Lung (tissue), 12 donors: ENCODE measurements around the gene TMEM63C. TPM values are rescaled to one million over a fixed set of nuclear protein-coding genes. Genes with fewer than 3 reads are reported as not detected.

Experiments used
- ATAC-seq: fragments of 200-7000 bp; cut with Tn5 transposase; one replicate; pipeline ENCODE4 v1.9.1; 2020; ENCODE audit warnings: moderate number of reproducible peaks; ENCODE audit not compliant: insufficient read depth, low FRiP score
- DNase-seq, 3 donors: peaks; one replicate each; pipeline ENCODE4 v3.0.0-alpha.2; 2013 to 2017
- H3K27ac ChIP-seq, 2 donors: one replicate each; pipeline ENCODE4 v1.5.1; 2013; ENCODE audit warnings: mild to moderate bottlenecking in 2 of 2, moderate library complexity in 2 of 2, control low read depth in 1 of 2, inconsistent platforms in 1 of 2, low read depth in 1 of 2, low read length in 1 of 2
- H3K27me3 ChIP-seq, 3 donors: one replicate each; pipeline ENCODE4 v1.5.1; 2013; ENCODE audit warnings: low read length in 2 of 3; ENCODE audit not compliant: control insufficient read depth in 3 of 3, insufficient read depth in 3 of 3
- H3K36me3 ChIP-seq, 4 donors: one replicate each; pipeline ENCODE4 v1.5.1; 2013; ENCODE audit warnings: low read length in 4 of 4, mild to moderate bottlenecking in 1 of 4, moderate library complexity in 1 of 4; ENCODE audit not compliant: control insufficient read depth in 4 of 4, insufficient read depth in 4 of 4
- H3K4me1 ChIP-seq, 5 donors: one replicate each; pipeline ENCODE4 v1.5.1; 2013; ENCODE audit warnings: low read length in 5 of 5, mild to moderate bottlenecking in 2 of 5, moderate library complexity in 1 of 5; ENCODE audit not compliant: control insufficient read depth in 5 of 5, insufficient read depth in 5 of 5
- H3K4me3 ChIP-seq: one replicate; pipeline ENCODE4 v1.5.1; 2013; ENCODE audit warnings: mild to moderate bottlenecking, control low read depth, moderate library complexity
- H3K9ac ChIP-seq, 2 donors: one replicate each; pipeline ENCODE4 v1.5.1; 2013; ENCODE audit warnings: low read length in 2 of 2, control low read depth in 1 of 2; ENCODE audit not compliant: insufficient read depth in 1 of 2
- H3K9me3 ChIP-seq, 4 donors: one replicate each; pipeline ENCODE4 v1.5.1; 2013; ENCODE audit warnings: low read length in 3 of 4, mild to moderate bottlenecking in 1 of 4, moderate library complexity in 1 of 4; ENCODE audit not compliant: control insufficient read depth in 4 of 4, insufficient read depth in 3 of 4
- WGBS, 2 donors: extraction: QIAGEN DNeasy Blood & Tissue Kit; methylation state at CpG; one replicate each; pipeline ENCODE4 v1.1.7; 2013; 5-methylcytosine and 5-hydroxymethylcytosine counted together
- polyA plus RNA-seq, 2 donors: library from polyadenylated mRNA; stranded (reverse); fragments of 200-250 nt; gene quantifications; one replicate each; pipeline ENCODE4 v1.2.1, GENCODE V29; 2013
- total RNA-seq, 2 donors: library from RNA; depleted of rRNA in 1 of 2; stranded (reverse); fragments of >200 nt in 1 of 2; gene quantifications; one replicate each; pipeline ENCODE4 v1.2.1, GENCODE V29; 2014 to 2021
- TF ChIP-seq, protein P1 (sequence below): IDR thresholded peaks from 2 replicates; pipeline ENCODE4 v1.5.1; 2012; ENCODE audit warnings: mild to moderate bottlenecking; ENCODE audit errors: control extremely low read depth, extremely low read depth
- donor health status: control.
- donor health status: control.
- donor health status: Bipolar disorder and iron deficiency.
- donor health status: healthy.
- donor health status: DM: yes; HTN: yes; CAD: no.

Gene TMEM63C
- total and polyA plus RNA-seq, 4 donors: 0.20 to 1.2 (median 0.45) TPM

DNA sequence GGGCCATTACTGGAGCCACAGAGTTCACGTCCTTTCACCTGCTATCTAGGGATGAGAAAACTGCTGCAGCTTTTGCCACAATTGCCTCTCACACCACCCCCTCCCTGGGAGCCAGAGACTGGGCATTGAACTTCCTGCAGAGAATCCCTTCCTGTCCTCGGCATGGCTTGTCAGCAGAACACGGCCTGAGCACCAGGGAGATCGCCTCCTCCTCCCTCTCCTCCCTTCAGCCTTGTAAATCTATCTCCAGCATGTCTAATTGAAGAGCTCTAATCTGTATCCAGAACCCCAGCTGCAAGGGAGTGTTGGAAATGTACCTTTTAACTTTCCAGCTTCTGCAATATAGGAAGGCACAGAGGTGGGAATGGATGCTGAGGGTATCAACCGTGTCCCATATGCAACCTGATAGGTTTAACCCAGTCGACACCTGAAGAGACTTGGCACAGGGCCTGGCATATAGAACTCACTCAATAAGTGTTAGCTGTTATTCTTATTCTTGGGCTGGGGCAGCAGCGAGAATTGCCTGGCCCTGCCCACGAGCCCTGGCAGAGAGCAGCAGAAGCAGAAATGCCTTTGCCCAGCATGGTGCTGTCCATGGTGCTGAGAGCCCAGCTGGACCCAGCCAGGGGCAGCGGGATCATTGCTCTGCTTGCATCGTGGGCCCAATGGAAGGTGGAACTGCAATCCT lies 26.8 kb downstream of the TMEM63C start:
- Histone ChIP-seq H3K9me3 (no peaks in the 10 kb centered on the region), H3K4me3 (no peak overlapping the region), H3K9ac (no peak overlapping the region), H3K4me1 (peaks cover 0 to 4% (median 0%) of the 10 kb centered on the region in 5 donors), H3K36me3 (no peaks in the 10 kb centered on the region), H3K27me3 (no peaks in the 10 kb centered on the region), H3K27ac (no peak overlapping the region)
- ATAC-seq: peak; percentile 78
- TF ChIP-seq, protein P1, sequence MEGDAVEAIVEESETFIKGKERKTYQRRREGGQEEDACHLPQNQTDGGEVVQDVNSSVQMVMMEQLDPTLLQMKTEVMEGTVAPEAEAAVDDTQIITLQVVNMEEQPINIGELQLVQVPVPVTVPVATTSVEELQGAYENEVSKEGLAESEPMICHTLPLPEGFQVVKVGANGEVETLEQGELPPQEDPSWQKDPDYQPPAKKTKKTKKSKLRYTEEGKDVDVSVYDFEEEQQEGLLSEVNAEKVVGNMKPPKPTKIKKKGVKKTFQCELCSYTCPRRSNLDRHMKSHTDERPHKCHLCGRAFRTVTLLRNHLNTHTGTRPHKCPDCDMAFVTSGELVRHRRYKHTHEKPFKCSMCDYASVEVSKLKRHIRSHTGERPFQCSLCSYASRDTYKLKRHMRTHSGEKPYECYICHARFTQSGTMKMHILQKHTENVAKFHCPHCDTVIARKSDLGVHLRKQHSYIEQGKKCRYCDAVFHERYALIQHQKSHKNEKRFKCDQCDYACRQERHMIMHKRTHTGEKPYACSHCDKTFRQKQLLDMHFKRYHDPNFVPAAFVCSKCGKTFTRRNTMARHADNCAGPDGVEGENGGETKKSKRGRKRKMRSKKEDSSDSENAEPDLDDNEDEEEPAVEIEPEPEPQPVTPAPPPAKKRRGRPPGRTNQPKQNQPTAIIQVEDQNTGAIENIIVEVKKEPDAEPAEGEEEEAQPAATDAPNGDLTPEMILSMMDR: no peak
- 23 to 36% methylated on average over 10 of the region's 10 CpGs for WGBS, 2 donors
- DNase-seq: peak; percentile 79 to 85 (median 81)

DNA sequence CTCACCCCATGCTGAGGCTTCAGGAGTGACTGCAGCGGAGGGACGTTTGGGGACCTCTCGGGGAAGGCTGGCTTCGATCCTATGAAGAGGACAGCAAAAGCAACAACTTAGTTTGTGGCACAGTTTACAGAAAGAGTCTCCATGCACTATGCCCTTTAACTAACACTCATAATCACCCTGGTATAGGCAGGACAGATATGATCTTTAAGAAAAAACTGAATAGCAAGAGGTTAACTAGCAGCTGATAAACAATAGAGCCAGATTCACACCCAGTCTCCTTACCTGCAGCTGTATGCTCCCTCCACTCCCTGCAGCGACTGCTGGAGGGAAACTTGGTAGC lies 27.4 kb downstream of the TMEM63C start:
- H3K4me3 ChIP-seq: no peak overlapping the region
- TF ChIP-seq, protein P1: no peak
- WGBS, 2 donors: 33 to 44% methylated on average over 5 of the region's 5 CpGs
- peaks cover 0 to 2% (median 0%) of the 10 kb centered on the region in 5 donors for H3K4me1 ChIP-seq
- no peak overlapping the region for H3K9ac ChIP-seq
- H3K27ac ChIP-seq: no peak overlapping the region
- no peak for ATAC-seq
- H3K27me3 ChIP-seq: no peaks in the 10 kb centered on the region
- no peaks in the 10 kb centered on the region for H3K36me3 ChIP-seq
- DNase-seq: no peak
- no peaks in the 10 kb centered on the region for H3K9me3 ChIP-seq

- H3K9me3 ChIP-seq: no peaks in the 10 kb centered on the region
- ATAC-seq (no peak), DNase-seq (no peak)
- H3K36me3 ChIP-seq: no peaks in the 10 kb centered on the region
- H3K4me3 ChIP-seq: no peak overlapping the region
- peaks cover 0 to 7% (median 0%) of the 10 kb centered on the region in 3 donors for H3K27me3 ChIP-seq
- H3K27ac ChIP-seq: no peak overlapping the region
- WGBS, 2 donors: 86 to 87% methylated on average over 4 of the region's 4 CpGs
- TF ChIP-seq, protein P1: no peak
- no peaks in the 10 kb centered on the region for H3K4me1 ChIP-seq
- H3K9ac ChIP-seq: no peak overlapping the region
Observed at GRCh38 chr14:77212097-77212870, 30.7 kb downstream of the TMEM63C start.
